Measurements from ENCODE around the gene ZC3H14.

The ZC3H14 gene

GRCh38 chr14:88618476-88618875, 55.6 kb downstream of the ZC3H14 start:
- Histone ChIP-seq H3K27me3 (replicated peaks; ENCODE audit: control insufficient read depth, insufficient read depth, low read length, poor library complexity, severe bottlenecking) (no peaks in the 10 kb centered on the region), H3K36me3 (ENCODE audit: control insufficient read depth, insufficient read depth, low read length) (no peaks in the 10 kb centered on the region), H3K4me3 (ENCODE audit: insufficient read depth, low read depth, low read length, poor library complexity, severe bottlenecking) (no peak overlapping the region), H3K27ac (ENCODE audit: insufficient read depth, low read length, poor library complexity, severe bottlenecking) (no peak overlapping the region), H3K9me3 (ENCODE audit: control insufficient read depth, low read length) (no peaks in the 10 kb centered on the region), H3K4me1 (ENCODE audit: control insufficient read depth, insufficient read depth, low read length, poor library complexity, severe bottlenecking) (no peaks in the 10 kb centered on the region)
- no peak for DNase-seq

DNA sequence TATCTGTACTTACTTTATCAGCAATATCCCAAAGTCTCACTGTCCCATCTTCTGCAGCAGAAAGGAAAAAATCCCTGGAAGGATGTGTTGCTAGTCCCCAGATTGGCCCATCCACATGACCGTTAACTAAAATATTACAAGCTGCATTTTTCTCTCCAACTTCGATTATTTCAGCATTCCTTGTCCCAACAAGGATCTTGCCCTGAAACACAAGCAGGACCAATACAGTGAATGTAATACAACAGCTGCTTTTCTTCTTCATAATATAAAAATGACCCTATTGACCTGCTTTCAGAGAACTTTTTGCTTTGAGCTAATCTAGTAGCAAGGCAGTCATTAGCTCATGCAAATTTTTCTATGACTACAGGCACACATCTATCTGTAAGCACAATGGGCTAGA, 58.3 kb downstream of the ZC3H14 start:
- no peaks in the 10 kb centered on the region for H3K27me3 ChIP-seq (replicated peaks; ENCODE audit: control insufficient read depth, insufficient read depth, low read length, poor library complexity, severe bottlenecking)
- H3K36me3 ChIP-seq (ENCODE audit: control insufficient read depth, insufficient read depth, low read length), result no peaks in the 10 kb centered on the region
- H3K4me3 ChIP-seq (ENCODE audit: insufficient read depth, low read depth, low read length, poor library complexity, severe bottlenecking), result no peak overlapping the region
- no peak for DNase-seq
- no peaks in the 10 kb centered on the region for H3K4me1 ChIP-seq (ENCODE audit: control insufficient read depth, insufficient read depth, low read length, poor library complexity, severe bottlenecking)
- H3K9me3 ChIP-seq (ENCODE audit: control insufficient read depth, low read length), result no peaks in the 10 kb centered on the region
- H3K27ac ChIP-seq (ENCODE audit: insufficient read depth, low read length, poor library complexity, severe bottlenecking), result no peak overlapping the region

DNA sequence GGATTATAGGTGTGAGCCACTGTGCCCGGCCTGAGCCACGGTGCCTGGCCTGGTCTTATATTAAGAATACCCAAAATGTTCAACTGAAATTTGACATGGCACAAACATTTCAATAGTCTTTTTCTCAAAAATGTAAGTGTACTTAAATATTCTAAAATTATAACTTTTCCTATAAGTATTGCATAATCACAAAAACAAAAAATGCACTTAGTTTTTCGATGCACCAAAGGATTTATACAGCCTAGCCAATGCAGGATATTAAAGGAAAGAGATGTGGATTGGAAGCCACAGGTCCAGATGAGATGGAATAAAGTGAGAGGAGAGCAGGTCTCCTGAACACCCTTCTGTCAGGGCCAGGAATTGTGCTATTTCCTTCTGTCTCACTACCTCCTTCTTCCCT, 62.8 kb downstream of the ZC3H14 start:
- H3K27me3 ChIP-seq (replicated peaks; ENCODE audit: control insufficient read depth, insufficient read depth, low read length, poor library complexity, severe bottlenecking), result no peaks in the 10 kb centered on the region
- no peak overlapping the region for H3K27ac ChIP-seq (ENCODE audit: insufficient read depth, low read length, poor library complexity, severe bottlenecking)
- H3K36me3 ChIP-seq (ENCODE audit: control insufficient read depth, insufficient read depth, low read length), result peaks cover 3% of the 10 kb centered on the region
- no peak for DNase-seq
- no peak overlapping the region for H3K4me3 ChIP-seq (ENCODE audit: insufficient read depth, low read depth, low read length, poor library complexity, severe bottlenecking)
- H3K4me1 ChIP-seq (ENCODE audit: control insufficient read depth, insufficient read depth, low read length, poor library complexity, severe bottlenecking), result no peaks in the 10 kb centered on the region
- no peaks in the 10 kb centered on the region for H3K9me3 ChIP-seq (ENCODE audit: control insufficient read depth, low read length)

DNA sequence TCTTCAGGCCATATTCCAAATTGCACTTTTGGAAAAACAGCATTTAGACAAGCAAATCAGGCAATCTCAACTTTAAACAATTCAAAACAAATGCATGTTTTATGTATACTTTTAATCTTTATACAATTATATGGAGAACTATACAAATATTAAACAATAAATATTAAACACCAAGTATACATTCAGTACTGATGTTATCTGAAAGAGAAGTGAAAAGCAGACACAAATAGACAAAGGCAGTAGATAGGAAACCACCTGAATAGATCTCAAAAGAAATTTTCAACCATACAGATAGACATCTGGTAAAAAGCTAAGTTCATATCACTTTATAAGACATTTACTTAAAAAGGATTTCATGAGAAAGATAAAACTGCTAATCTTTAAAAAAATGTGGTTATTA, 65.2 kb downstream of the ZC3H14 start:
- H3K4me1 ChIP-seq (ENCODE audit: control insufficient read depth, insufficient read depth, low read length, poor library complexity, severe bottlenecking), result no peaks in the 10 kb centered on the region
- no peaks in the 10 kb centered on the region for H3K9me3 ChIP-seq (ENCODE audit: control insufficient read depth, low read length)
- no peak for DNase-seq
- no peaks in the 10 kb centered on the region for H3K27me3 ChIP-seq (replicated peaks; ENCODE audit: control insufficient read depth, insufficient read depth, low read length, poor library complexity, severe bottlenecking)
- no peak overlapping the region for H3K4me3 ChIP-seq (ENCODE audit: insufficient read depth, low read depth, low read length, poor library complexity, severe bottlenecking)
- no peak overlapping the region for H3K27ac ChIP-seq (ENCODE audit: insufficient read depth, low read length, poor library complexity, severe bottlenecking)
- H3K36me3 ChIP-seq (ENCODE audit: control insufficient read depth, insufficient read depth, low read length), result peaks cover 3% of the 10 kb centered on the region

DNA sequence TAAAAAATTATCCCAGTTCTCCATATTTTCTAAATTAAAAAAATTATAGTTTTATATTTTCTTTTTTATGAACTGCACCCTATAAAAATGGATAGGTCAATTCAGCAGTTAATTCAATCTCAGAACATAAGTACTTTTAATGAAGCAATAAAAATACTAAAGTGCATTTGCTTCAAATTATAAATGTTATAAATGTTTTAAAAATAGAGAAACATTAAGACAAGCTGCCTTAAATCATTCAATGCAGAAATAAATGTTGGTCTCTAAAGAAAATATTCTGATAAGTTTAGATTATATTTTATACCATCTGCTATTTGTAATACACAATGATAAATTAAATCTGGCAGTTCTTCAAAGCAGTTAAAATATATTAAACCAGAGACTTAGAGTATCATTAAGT, 65.6 kb downstream of the ZC3H14 start:
- no peak for DNase-seq
- peaks cover 3% of the 10 kb centered on the region for H3K36me3 ChIP-seq (ENCODE audit: control insufficient read depth, insufficient read depth, low read length)
- H3K4me1 ChIP-seq (ENCODE audit: control insufficient read depth, insufficient read depth, low read length, poor library complexity, severe bottlenecking), result no peaks in the 10 kb centered on the region
- no peak overlapping the region for H3K27ac ChIP-seq (ENCODE audit: insufficient read depth, low read length, poor library complexity, severe bottlenecking)
- H3K9me3 ChIP-seq (ENCODE audit: control insufficient read depth, low read length), result no peaks in the 10 kb centered on the region
- no peaks in the 10 kb centered on the region for H3K27me3 ChIP-seq (replicated peaks; ENCODE audit: control insufficient read depth, insufficient read depth, low read length, poor library complexity, severe bottlenecking)
- no peak overlapping the region for H3K4me3 ChIP-seq (ENCODE audit: insufficient read depth, low read depth, low read length, poor library complexity, severe bottlenecking)

DNA sequence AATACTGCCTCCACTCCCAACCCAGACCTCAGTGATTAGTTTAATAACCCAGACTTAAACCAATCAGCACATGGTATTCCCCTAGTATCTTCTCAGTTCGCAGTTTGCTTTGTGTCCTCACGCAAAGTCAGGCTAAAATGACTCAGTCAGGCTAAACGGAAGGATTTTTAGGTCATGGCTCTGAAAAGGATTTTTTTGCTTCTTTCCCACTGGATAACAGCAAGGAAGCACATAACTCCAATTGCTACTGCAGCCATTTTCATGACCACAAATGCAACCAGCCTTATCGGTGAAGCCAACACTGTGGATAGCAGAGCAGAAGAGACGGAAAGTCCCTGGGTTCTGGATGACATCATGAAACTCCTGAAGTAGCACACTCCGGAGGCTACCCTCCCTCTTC, 67.7 kb downstream of the ZC3H14 start:
- H3K27me3 ChIP-seq (replicated peaks; ENCODE audit: control insufficient read depth, insufficient read depth, low read length, poor library complexity, severe bottlenecking), result no peaks in the 10 kb centered on the region
- peaks cover 3% of the 10 kb centered on the region for H3K36me3 ChIP-seq (ENCODE audit: control insufficient read depth, insufficient read depth, low read length)
- H3K27ac ChIP-seq (ENCODE audit: insufficient read depth, low read length, poor library complexity, severe bottlenecking), result no peak overlapping the region
- H3K4me1 ChIP-seq (ENCODE audit: control insufficient read depth, insufficient read depth, low read length, poor library complexity, severe bottlenecking), result no peaks in the 10 kb centered on the region
- H3K9me3 ChIP-seq (ENCODE audit: control insufficient read depth, low read length), result no peaks in the 10 kb centered on the region
- no peak for DNase-seq
- no peak overlapping the region for H3K4me3 ChIP-seq (ENCODE audit: insufficient read depth, low read depth, low read length, poor library complexity, severe bottlenecking)

DNA sequence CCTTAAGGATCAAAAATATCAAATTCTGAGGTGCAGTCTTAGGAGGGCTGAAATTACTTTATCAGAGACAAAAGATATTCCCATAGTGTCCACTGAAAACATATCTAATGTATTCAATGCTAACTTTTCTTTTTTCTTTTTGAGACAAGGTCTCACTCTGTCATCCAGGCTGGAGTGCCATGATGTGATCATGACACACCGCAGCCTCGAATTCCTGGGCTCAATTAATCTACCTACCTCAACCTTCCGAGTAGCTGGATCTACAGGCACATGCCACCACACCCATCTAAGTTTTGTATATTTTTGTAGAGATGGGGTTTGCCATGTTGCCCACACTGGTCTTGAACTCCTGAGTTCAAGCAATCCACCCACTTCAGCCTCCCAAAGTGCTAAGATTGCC, 68.3 kb downstream of the ZC3H14 start:
- no peaks in the 10 kb centered on the region for H3K4me1 ChIP-seq (ENCODE audit: control insufficient read depth, insufficient read depth, low read length, poor library complexity, severe bottlenecking)
- H3K36me3 ChIP-seq (ENCODE audit: control insufficient read depth, insufficient read depth, low read length), result peaks cover 3% of the 10 kb centered on the region

GRCh38 chr14:88632512-88632911, 69.7 kb downstream of the ZC3H14 start:
- Histone ChIP-seq H3K9me3 (ENCODE audit: control insufficient read depth, low read length) (no peaks in the 10 kb centered on the region), H3K4me1 (ENCODE audit: control insufficient read depth, insufficient read depth, low read length, poor library complexity, severe bottlenecking) (no peaks in the 10 kb centered on the region), H3K4me3 (ENCODE audit: insufficient read depth, low read depth, low read length, poor library complexity, severe bottlenecking) (no peak overlapping the region), H3K36me3 (ENCODE audit: control insufficient read depth, insufficient read depth, low read length) (no peaks in the 10 kb centered on the region), H3K27me3 (replicated peaks; ENCODE audit: control insufficient read depth, insufficient read depth, low read length, poor library complexity, severe bottlenecking) (no peaks in the 10 kb centered on the region), H3K27ac (ENCODE audit: insufficient read depth, low read length, poor library complexity, severe bottlenecking) (no peak overlapping the region)
- no peak for DNase-seq

More for the DNA sequence above, 68.3 kb downstream of the ZC3H14 start:
- Histone ChIP-seq H3K27me3 (replicated peaks; ENCODE audit: control insufficient read depth, insufficient read depth, low read length, poor library complexity, severe bottlenecking) (no peaks in the 10 kb centered on the region), H3K4me3 (ENCODE audit: insufficient read depth, low read depth, low read length, poor library complexity, severe bottlenecking) (no peak overlapping the region), H3K27ac (ENCODE audit: insufficient read depth, low read length, poor library complexity, severe bottlenecking) (no peak overlapping the region), H3K9me3 (ENCODE audit: control insufficient read depth, low read length) (no peaks in the 10 kb centered on the region)
- DNase-seq, result no peak

DNA sequence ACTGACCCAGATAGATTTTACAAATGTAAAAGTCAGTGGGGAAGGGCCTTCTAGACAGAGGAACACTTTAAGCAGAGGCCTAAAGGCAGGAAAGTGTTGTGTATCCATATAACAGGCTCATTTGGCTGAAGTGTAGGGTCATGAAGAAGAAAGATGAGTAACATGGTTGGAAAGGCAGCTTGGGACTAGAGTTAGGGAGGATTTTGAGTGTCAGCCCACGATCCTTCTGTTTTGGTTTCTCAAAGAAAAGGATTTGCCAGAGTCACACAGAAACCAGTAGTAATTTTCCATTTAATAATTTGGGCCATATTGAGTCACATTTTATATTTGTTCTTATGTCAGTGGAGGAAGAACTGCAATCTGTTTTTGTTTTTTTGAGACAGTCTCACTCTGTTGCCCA, 76.4 kb downstream of the ZC3H14 start:
- Histone ChIP-seq H3K36me3 (ENCODE audit: control insufficient read depth, insufficient read depth, low read length) (no peaks in the 10 kb centered on the region), H3K4me3 (ENCODE audit: insufficient read depth, low read depth, low read length, poor library complexity, severe bottlenecking) (no peak overlapping the region), H3K27ac (ENCODE audit: insufficient read depth, low read length, poor library complexity, severe bottlenecking) (no peak overlapping the region), H3K27me3 (replicated peaks; ENCODE audit: control insufficient read depth, insufficient read depth, low read length, poor library complexity, severe bottlenecking) (no peaks in the 10 kb centered on the region), H3K4me1 (ENCODE audit: control insufficient read depth, insufficient read depth, low read length, poor library complexity, severe bottlenecking) (no peaks in the 10 kb centered on the region), H3K9me3 (ENCODE audit: control insufficient read depth, low read length) (no peaks in the 10 kb centered on the region)
- DNase-seq, result no peak

DNA sequence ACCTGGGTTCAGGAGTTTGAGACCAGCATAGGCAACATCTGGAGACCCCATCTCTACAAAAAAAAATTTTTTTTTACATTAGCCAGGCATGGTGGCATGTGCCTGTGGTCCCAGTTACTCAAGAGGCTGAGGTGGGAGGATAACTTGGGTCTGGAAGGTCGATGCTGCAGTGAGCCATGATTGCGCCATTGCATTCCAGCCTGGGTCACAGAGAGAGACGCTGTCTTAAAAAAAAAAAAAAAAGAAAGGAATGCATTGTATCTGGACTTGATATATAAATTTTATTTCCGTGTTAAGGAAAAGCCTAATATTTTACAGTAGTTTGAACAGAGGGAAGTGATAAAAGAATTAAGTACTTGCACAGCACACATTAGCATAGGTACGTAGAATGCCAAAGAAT, 97.2 kb downstream of the ZC3H14 start:
- Histone ChIP-seq H3K27ac (ENCODE audit: insufficient read depth, low read length, poor library complexity, severe bottlenecking) (no peak overlapping the region), H3K4me3 (ENCODE audit: insufficient read depth, low read depth, low read length, poor library complexity, severe bottlenecking) (no peak overlapping the region), H3K4me1 (ENCODE audit: control insufficient read depth, insufficient read depth, low read length, poor library complexity, severe bottlenecking) (no peaks in the 10 kb centered on the region), H3K27me3 (replicated peaks; ENCODE audit: control insufficient read depth, insufficient read depth, low read length, poor library complexity, severe bottlenecking) (no peaks in the 10 kb centered on the region), H3K9me3 (ENCODE audit: control insufficient read depth, low read length) (no peaks in the 10 kb centered on the region), H3K36me3 (ENCODE audit: control insufficient read depth, insufficient read depth, low read length) (peaks cover 3% of the 10 kb centered on the region)
- no peak for DNase-seq

All from effector memory CD4-positive, alpha-beta T cell (primary cell).